GM12801 (cell line): Measurements from ENCODE around the gene ZNF23.

ENCODE experiments used
- TF ChIP-seq, protein P1 (sequence below): IDR thresholded peaks from one replicate; pipeline ENCODE4 v1.5.1; 2011; ENCODE audit warnings: control low read depth; ENCODE audit not compliant: insufficient read length; ENCODE audit errors: extremely low read depth

The ZNF23 gene

DNA sequence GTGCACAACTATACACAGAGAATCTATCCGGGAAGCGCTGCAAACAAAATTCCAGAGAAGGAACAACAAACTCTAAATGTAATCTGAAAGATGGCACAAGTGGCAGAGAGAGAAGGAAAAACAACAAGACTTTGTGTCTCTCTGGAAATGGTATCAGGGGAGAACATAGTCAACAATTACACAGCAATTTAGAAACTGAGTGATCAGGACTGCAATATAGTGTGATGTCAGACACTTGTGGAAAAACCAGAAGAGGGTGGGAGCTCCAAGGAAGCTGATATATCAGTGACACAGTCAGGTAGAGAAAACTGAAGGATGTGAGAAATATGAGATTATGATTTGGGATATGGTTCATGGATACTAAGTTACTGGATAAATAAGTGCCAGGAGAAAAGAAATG is 18.9 kb upstream of the ZNF23 start:
- TF ChIP-seq, protein P1, sequence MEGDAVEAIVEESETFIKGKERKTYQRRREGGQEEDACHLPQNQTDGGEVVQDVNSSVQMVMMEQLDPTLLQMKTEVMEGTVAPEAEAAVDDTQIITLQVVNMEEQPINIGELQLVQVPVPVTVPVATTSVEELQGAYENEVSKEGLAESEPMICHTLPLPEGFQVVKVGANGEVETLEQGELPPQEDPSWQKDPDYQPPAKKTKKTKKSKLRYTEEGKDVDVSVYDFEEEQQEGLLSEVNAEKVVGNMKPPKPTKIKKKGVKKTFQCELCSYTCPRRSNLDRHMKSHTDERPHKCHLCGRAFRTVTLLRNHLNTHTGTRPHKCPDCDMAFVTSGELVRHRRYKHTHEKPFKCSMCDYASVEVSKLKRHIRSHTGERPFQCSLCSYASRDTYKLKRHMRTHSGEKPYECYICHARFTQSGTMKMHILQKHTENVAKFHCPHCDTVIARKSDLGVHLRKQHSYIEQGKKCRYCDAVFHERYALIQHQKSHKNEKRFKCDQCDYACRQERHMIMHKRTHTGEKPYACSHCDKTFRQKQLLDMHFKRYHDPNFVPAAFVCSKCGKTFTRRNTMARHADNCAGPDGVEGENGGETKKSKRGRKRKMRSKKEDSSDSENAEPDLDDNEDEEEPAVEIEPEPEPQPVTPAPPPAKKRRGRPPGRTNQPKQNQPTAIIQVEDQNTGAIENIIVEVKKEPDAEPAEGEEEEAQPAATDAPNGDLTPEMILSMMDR, result no peak

DNA sequence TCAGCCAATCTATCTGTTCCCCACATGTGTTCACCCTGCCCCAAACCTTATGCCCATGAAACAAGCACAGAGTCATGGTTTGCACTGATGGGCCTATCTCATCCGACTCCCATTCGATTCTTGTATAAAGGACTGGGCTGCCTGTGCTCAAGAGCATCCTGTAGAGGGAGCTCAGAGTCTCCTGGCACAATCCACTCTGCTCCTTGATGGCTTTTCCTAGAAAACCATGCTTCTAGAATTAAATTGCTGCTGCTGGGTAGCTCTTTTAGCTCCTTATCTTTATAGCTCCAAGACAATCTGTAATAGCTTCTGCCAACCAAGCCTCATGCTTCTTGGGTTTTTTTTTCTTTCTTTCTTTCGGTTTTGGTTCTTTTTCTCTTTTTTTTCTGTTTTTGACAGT is 17.4 kb upstream of the ZNF23 start:
- TF ChIP-seq, protein P1, result no peak

DNA sequence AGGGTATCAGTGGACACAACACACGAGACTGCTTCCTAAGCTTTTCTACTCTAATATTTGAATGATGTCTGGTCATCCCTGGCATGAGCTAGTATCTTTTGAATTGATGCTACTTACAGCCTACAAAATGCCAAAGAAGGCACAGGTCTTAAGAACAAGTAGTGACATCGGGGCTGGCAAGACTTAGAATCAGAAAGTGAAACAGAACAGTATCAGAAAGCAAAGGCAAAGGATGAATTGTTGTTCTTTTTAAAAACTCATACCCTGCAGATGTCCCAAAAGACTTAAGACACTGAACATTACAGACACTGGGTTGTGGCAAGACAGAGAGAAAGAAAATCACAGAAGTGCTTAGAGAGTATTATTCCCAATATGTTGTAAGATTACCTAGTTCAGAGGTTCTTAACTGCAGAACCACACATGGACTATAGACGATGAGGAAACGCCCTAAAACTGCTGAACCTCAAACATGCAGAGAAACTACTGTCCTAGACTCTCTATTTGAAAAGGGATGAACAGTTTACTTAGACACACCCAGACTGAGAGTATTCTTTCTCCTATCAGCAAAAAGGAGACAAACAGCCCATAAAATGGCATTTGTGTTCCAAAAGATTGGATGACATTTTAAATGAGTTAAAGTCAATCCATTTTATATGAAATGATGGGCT is 14.5 kb upstream of the ZNF23 start:
- TF ChIP-seq, protein P1, result no peak

DNA sequence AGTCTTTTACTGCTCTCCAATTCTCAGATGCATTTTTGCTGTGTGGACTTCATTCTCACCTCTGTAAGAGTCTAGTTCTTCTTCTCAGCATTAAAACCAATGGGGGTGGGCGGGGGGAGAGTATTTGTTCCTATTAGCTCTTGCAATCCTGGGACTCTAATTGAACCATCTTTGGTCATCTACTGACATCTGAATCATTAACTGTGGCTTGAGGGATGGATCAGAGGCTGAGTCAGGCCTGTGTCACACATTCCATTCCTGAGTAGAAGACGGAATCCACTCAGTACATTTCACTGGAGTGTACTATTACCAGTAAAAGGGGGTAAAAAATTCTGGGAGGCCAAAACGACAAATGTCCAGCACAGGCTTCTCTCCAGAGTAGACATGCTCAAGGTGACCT is 12.8 kb upstream of the ZNF23 start:
- TF ChIP-seq, protein P1, result no peak

DNA sequence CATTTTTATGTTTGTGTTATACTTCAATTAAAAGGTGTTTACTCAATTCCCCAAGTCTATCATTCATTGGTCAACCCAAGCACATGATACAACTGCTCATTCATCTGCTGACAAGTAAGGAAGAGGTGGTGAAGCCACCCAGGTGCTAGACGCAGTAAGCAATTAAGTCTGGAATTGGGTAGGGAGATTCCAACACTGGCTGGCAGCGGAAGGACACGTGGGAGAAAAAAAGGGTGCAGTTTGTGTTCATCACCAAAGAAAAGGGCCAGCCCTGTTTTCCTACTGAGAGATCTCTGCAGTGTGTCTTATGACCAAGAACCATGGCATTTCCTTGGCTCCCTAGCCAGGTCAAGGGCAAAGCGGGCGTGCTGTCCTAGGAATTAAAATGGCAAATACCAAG is 11.8 kb upstream of the ZNF23 start:
- TF ChIP-seq, protein P1, result no peak

DNA sequence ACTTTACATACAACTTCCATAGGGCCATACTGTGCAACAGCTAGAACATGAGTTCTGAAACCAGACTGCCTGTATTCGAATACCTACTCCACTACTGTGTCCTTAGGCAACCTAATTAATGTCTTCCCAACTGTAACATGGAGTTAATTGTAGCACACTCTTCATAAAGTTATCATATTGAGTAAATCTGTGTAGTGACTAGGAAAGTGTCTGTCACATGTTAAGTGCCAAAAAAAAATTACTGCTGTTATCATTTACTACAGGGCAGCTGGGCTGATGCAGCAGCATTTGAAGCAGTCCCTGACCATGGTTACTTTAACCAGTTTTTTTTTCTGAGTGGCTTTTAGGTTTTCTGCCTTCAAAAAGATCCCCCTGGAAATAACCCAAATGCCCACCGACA is 10.9 kb upstream of the ZNF23 start:
- TF ChIP-seq, protein P1, result no peak

DNA sequence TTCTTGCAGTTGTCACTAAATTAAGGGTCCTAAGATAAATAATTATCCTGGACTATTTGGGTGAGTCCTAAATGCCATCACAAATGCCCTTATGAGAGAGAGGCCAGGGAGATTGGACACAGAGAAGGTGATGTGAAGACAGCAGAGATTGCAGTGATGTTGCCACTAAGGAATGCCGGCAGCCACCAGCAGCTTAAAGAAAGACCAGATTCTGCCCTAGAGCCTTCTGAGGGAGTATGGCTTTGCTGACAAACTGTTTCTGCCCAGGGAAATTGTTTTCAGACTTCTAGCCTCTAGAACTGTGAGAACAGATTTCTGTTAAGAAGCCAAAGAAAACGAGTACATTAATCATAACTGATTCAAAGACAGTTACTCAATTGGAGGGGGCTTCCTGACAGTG is 10.0 kb upstream of the ZNF23 start:
- TF ChIP-seq, protein P1, result no peak
